K562 (cell line): Measurements from ENCODE around the gene IGF2R. TPM values are rescaled to one million over a fixed set of nuclear protein-coding genes. Genes with fewer than 3 reads are reported as not detected.

Source experiments
- ATAC-seq: fragments of 200-7000 bp; cut with Tn5 transposase; 3 replicates; pipeline ENCODE4 v1.9.1; 2020; ENCODE audit warnings: moderate library complexity
- BruUV-seq: library from RNA; stranded (reverse); fragments of 400-500 nt; replicated peaks from 2 replicates; lab custom pipeline; 2021; lab: Mats Ljungman, UMichigan
- CTCF ChIA-PET: fragments of 300-600 bp; formaldehyde crosslinking; extraction: SDS; loops from one replicate; lab custom pipeline; 2021; ENCODE audit warnings: low intra/inter-chr PET ratio; lab: Yijun Ruan, JAX
- POLR2A ChIA-PET: fragments of 300-600, 350-650 bp; sonication (Branson Sonifier 250); formaldehyde crosslinking; extraction: SDS; loops from one replicate; lab custom pipeline; 2021; ENCODE audit warnings: antibody characterized with exemption, inconsistent platforms; lab: Yijun Ruan, JAX
- DNase-seq, 4 experiments: peaks; one replicate each; pipeline versions ENCODE4 v3.0.0 to v3.0.0-alpha.2; 2011 to 2018; ENCODE audit warnings: low spot score in 3 of 4, mixed read lengths in 3 of 4; ENCODE audit errors: extremely low read depth in 1 of 4
- FAIRE-seq: peaks from 2 replicates; lab custom pipeline; 2011; peaks lifted over from hg19 to GRCh38; lab: Jason Lieb, UNC
- H2AFZ ChIP-seq: 2 replicates; pipeline ENCODE4 v1.6.0; 2011; ENCODE audit warnings: low read depth, low read length, control low read depth, inconsistent platforms
- H3K27ac ChIP-seq: fragments of 200-600 bp; 3 replicates; pipeline ENCODE4 v1.8.0; 2011; ENCODE audit warnings: low read depth, mild to moderate bottlenecking, control low read depth, inconsistent platforms, low read length, moderate library complexity, mixed read lengths; ENCODE audit errors: extremely low read depth
- H3K27me3 ChIP-seq, 2 experiments: fragments of 300-600 bp in 1 of 2; 2 replicates in 1 of 2; 3 replicates in 1 of 2; pipeline versions ENCODE4 v1.6.0 to v1.8.0; 2011; ENCODE audit warnings: inconsistent platforms in 2 of 2, low read length in 2 of 2, mild to moderate bottlenecking in 1 of 2, mixed read lengths in 1 of 2, moderate library complexity in 1 of 2; ENCODE audit not compliant: control insufficient read depth in 2 of 2, insufficient read depth in 2 of 2
- H3K36me3 ChIP-seq: fragments of 300-600 bp; 3 replicates; pipeline ENCODE4 v1.8.0; 2011; ENCODE audit warnings: mild to moderate bottlenecking, low read length, inconsistent platforms; ENCODE audit not compliant: control insufficient read depth, insufficient read depth
- H3K4me1 ChIP-seq, 2 experiments: fragments of 200-600 bp in 1 of 2; replicated peaks in 1 of 2; 2 replicates in 1 of 2; 3 replicates in 1 of 2; pipeline versions ENCODE4 v1.5.1 to v1.8.0; 2011; ENCODE audit warnings: inconsistent platforms in 2 of 2, low read length in 2 of 2, mild to moderate bottlenecking in 1 of 2, mixed read lengths in 1 of 2, moderate library complexity in 1 of 2; ENCODE audit not compliant: control insufficient read depth in 2 of 2, insufficient read depth in 2 of 2
- H3K4me2 ChIP-seq: 2 replicates; pipeline ENCODE4 v1.6.1; 2011; ENCODE audit warnings: low read length, control low read depth, inconsistent platforms, mixed read lengths; ENCODE audit not compliant: insufficient read depth
- H3K4me3 ChIP-seq: fragments of 200-600 bp; sonication (generic), shearing (Covaris generic); 2 replicates; pipeline ENCODE4 v1.5.1; 2016; ENCODE audit warnings: control low read depth, inconsistent platforms
- H3K79me2 ChIP-seq: fragments of 200-600 bp; 3 replicates; pipeline ENCODE4 v1.8.0; 2011; ENCODE audit warnings: low read length, inconsistent platforms; ENCODE audit not compliant: control insufficient read depth, insufficient read depth
- H3K9ac ChIP-seq, 2 experiments: 2 replicates each; pipeline versions ENCODE4 v1.6.0 to v1.6.1; 2011; ENCODE audit warnings: low read depth in 2 of 2, low read length in 2 of 2, control low read depth in 1 of 2, inconsistent platforms in 1 of 2, mild to moderate bottlenecking in 1 of 2, mixed read lengths in 1 of 2; ENCODE audit not compliant: insufficient read depth in 1 of 2
- H3K9me1 ChIP-seq: one replicate; pipeline ENCODE4 v1.6.0; 2011; ENCODE audit warnings: inconsistent platforms, mild to moderate bottlenecking, low read length, moderate library complexity; ENCODE audit not compliant: control insufficient read depth, insufficient read depth
- H3K9me3 ChIP-seq: replicated peaks from 2 replicates; pipeline ENCODE4 v1.5.1; 2011; ENCODE audit warnings: low read depth, low read length, inconsistent platforms; ENCODE audit not compliant: control insufficient read depth, insufficient read depth
- H4K20me1 ChIP-seq: replicated peaks from 2 replicates; pipeline ENCODE4 v1.6.1; 2011; ENCODE audit warnings: low read length, inconsistent platforms, mixed read lengths; ENCODE audit not compliant: control insufficient read depth, insufficient read depth
- ARHGAP35 ChIP-seq: fragments of 450-650 bp; IDR thresholded peaks from 2 replicates; pipeline ENCODE4 v1.6.1; 2018; ENCODE audit not compliant: partially characterized antibody
- BCL6 ChIP-seq: fragments of 250-450 bp; sonication (Bioruptor Pico); IDR thresholded peaks from 2 replicates; pipeline ENCODE4 v1.4.0; 2020
- FOS ChIP-seq: IDR thresholded peaks from 3 replicates; pipeline ENCODE4 v1.6.1; 2011; ENCODE audit not compliant: insufficient read length; ENCODE audit errors: extremely low read depth
- KHSRP ChIP-seq: fragments of 450-650 bp; IDR thresholded peaks from 2 replicates; pipeline ENCODE4 v1.6.1; 2017
- KLF10 ChIP-seq: fragments of 250-450 bp; sonication (Bioruptor Pico); IDR thresholded peaks from 2 replicates; pipeline ENCODE4 v1.6.1; 2021; ENCODE audit warnings: matching md5 sums
- MAFG ChIP-seq: fragments of 450-650 bp; conservative IDR thresholded peaks from 2 replicates; pipeline ENCODE4 v1.6.1; 2016; ENCODE audit warnings: missing genetic modification characterization, missing compliant biosample characterization
- NEUROD1 ChIP-seq: fragments of 150-350 bp; IDR thresholded peaks from 2 replicates; pipeline ENCODE4 v1.6.1; 2014; ENCODE audit warnings: borderline replicate concordance, low read length, low read depth; ENCODE audit not compliant: partially characterized antibody
- SMARCC2 ChIP-seq: fragments of 450-650 bp; IDR thresholded peaks from 2 replicates; pipeline ENCODE4 v1.6.1; 2017; ENCODE audit warnings: antibody characterized with exemption, moderate library complexity, mild to moderate bottlenecking, low read depth
- ZNF174 ChIP-seq: fragments of 250-450 bp; sonication (Bioruptor Pico); IDR thresholded peaks from 2 replicates; pipeline ENCODE4 v1.4.0; 2020; ENCODE audit warnings: mild to moderate bottlenecking
- WGBS: fragments of 100-300 bp; shearing (Covaris generic); methylation state at CpG from one replicate; pipeline ENCODE4 v1.1.6; 2016; ENCODE audit warnings: low coverage, mixed read lengths; ENCODE audit not compliant: insufficient coverage; ENCODE audit errors: missing lambda C conversion rate; 5-methylcytosine and 5-hydroxymethylcytosine counted together
- in situ Hi-C: fragments of 300-500 bp; cut with MboI; formaldehyde crosslinking; loops from 4 replicates; pipeline ENCODE4 v1.15.0; 2018; ENCODE audit warnings: inconsistent platforms, mixed read lengths
- intact Hi-C: fragments of 100-400 bp; cut with micrococcal nuclease; formaldehyde crosslinking; loops from 2 replicates; pipeline ENCODE4 v1.14.2; 2022
- polyA plus RNA-seq, 8 experiments: library from polyadenylated mRNA; depleted of rRNA in 4 of 8; stranded (reverse) in 5 of 8; unstranded in 3 of 8; fragments of >200 nt; fragmentation: Nextera tagmentation in 2 of 8; fragmentation: Illumina TruSeq in 1 of 8; extraction: Ambion mirVana in 2 of 8; extraction: Trizol in 1 of 8; gene quantifications; 2 replicates each; pipeline versions ENCODE4 v1.2.1 to v1.2.3, GENCODE V29; 2011 to 2014; ENCODE audit warnings: inconsistent platforms in 1 of 8, missing spikeins in 1 of 8
- total RNA-seq, 7 experiments: library from RNA; depleted of rRNA in 6 of 7; stranded (reverse); fragments of >200 nt in 6 of 7; fragmentation: Illumina TruSeq in 2 of 7; extraction: Trizol in 2 of 7; gene quantifications; 2 replicates each; pipeline versions ENCODE4 v1.2.1 to v1.2.3, GENCODE V29; 2011 to 2021; ENCODE audit warnings: low replicate concordance in 1 of 7
- TF ChIP-seq, protein P1 (sequence below): IDR thresholded peaks from 3 replicates; pipeline ENCODE4 v1.6.1; 2011; ENCODE audit warnings: borderline replicate concordance, mild to moderate bottlenecking, moderate library complexity; ENCODE audit not compliant: insufficient read length; ENCODE audit errors: extremely low read depth

The IGF2R gene
- total and polyA plus RNA-seq, 9 of the 15 experiments (the other 6 are each of a cell fraction or from before 2014, with no cell fraction given): 3.5 to 92.3 (median 34.5) TPM

DNA sequence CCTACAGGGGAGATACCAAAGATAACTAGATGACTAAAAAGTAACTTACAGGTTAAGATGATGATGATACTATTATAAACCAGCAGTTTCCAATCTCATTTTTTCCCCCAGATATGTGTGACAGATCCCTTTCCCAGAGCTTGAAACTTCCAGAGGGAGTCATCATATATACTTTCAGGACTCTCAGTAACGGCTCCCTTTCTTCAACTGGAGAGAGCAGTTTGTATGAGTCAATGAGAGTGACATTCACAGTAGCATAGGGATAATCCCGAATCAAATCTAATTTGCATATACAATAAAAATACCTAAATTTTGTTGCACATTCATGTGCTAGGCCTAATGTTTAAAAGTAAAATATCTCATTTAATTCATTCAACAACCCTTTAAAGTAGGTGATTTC lies 29.7 kb downstream of the IGF2R start:
- H3K4me1 ChIP-seq: peaks cover 30 to 31% of the 10 kb centered on the region in 2 experiments
- peaks cover 100% of the 10 kb centered on the region for H3K79me2 ChIP-seq
- in situ Hi-C loops (no loop called here), intact Hi-C loops (no loop called here)
- H3K9me1 ChIP-seq: no peaks in the 10 kb centered on the region
- H4K20me1 ChIP-seq: no peaks in the 10 kb centered on the region; the same call in 1 of the 2 replicates
- no peak overlapping the region for H3K4me3 ChIP-seq
- H2AFZ ChIP-seq: no peak overlapping the region
- no peak for FAIRE-seq
- DNase-seq: no peak
- POLR2A ChIA-PET: interaction anchor here (0.7 to 1.1 kb wide), 2 partner anchors 17 to 30 kb away, joined by 3 to 5 read pairs; no protein-coding TSS in a partner anchor
- no peak for ATAC-seq
- no peak overlapping the region; the same call in 1 of the 2 replicates for H3K4me2 ChIP-seq
- TF ChIP-seq BCL6 (CRISPR knock-in tag) (no peak), MAFG (tag) (no peak), KHSRP (no peak), ARHGAP35 (no peak), KLF10 (CRISPR knock-in tag) (no peak), ZNF174 (CRISPR knock-in tag) (no peak), SMARCC2 (no peak), FOS (no peak), NEUROD1 (no peak)
- TF ChIP-seq, protein P1, sequence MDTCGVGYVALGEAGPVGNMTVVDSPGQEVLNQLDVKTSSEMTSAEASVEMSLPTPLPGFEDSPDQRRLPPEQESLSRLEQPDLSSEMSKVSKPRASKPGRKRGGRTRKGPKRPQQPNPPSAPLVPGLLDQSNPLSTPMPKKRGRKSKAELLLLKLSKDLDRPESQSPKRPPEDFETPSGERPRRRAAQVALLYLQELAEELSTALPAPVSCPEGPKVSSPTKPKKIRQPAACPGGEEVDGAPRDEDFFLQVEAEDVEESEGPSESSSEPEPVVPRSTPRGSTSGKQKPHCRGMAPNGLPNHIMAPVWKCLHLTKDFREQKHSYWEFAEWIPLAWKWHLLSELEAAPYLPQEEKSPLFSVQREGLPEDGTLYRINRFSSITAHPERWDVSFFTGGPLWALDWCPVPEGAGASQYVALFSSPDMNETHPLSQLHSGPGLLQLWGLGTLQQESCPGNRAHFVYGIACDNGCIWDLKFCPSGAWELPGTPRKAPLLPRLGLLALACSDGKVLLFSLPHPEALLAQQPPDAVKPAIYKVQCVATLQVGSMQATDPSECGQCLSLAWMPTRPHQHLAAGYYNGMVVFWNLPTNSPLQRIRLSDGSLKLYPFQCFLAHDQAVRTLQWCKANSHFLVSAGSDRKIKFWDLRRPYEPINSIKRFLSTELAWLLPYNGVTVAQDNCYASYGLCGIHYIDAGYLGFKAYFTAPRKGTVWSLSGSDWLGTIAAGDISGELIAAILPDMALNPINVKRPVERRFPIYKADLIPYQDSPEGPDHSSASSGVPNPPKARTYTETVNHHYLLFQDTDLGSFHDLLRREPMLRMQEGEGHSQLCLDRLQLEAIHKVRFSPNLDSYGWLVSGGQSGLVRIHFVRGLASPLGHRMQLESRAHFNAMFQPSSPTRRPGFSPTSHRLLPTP: no peak
- no peaks in the 10 kb centered on the region for H3K27me3 ChIP-seq
- CTCF ChIA-PET: no interaction called here
- H3K9ac ChIP-seq: no peak overlapping the region
- H3K27ac ChIP-seq: peak overlapping the region; percentile 44; the same call in 1 of the 3 replicates
- BruUV-seq: no TSS peak
- peaks cover 55% of the 10 kb centered on the region for H3K36me3 ChIP-seq
- peaks cover 5% of the 10 kb centered on the region; the same call in 1 of the 2 replicates for H3K9me3 ChIP-seq
- 41% methylated on average over 2 of the region's 2 CpGs for WGBS
